ENCODE data around the gene DNAI1. TPM values are rescaled to one million over a fixed set of nuclear protein-coding genes. Genes with fewer than 3 reads are reported as not detected.
"Not testable (repeated sequence)": the region's sequence is repeated elsewhere in the genome, so short reads cannot be mapped to it uniquely, and the experiment has no call there.

DNAI1 gene
- total RNA-seq, 2 donors from 2014 or later: 2.5 to 4.1 TPM

GRCh38 chr9:34431667-34432066 is 26.9 kb upstream of the DNAI1 start:
- TF ChIP-seq CTCF (conservative IDR thresholded peaks at IDR 0.05): no peak
- Histone ChIP-seq H3K9ac (ENCODE audit: extremely low read depth, low read length, poor library complexity, severe bottlenecking) (no peak overlapping the region), H3K9me3 (ENCODE audit: control insufficient read depth, low read length) (no peaks in the 10 kb centered on the region), H3K27ac (ENCODE audit: low read depth, low read length) (no peak overlapping the region), H3K27me3 (ENCODE audit: control insufficient read depth, insufficient read depth, low read length, poor library complexity, severe bottlenecking) (no peaks in the 10 kb centered on the region), H3K4me3 (ENCODE audit: low read length) (no peak overlapping the region), H3K36me3 (ENCODE audit: control insufficient read depth, insufficient read depth, low read length) (no peaks in the 10 kb centered on the region), H3K4me1 (ENCODE audit: control insufficient read depth, insufficient read depth, low read length) (no peaks in the 10 kb centered on the region)
- WGBS, 2 experiments (ENCODE audit: insufficient coverage in 1 of 2, insufficient read length in 1 of 2): 80 to 96% methylated on average over 1 to 2 of the region's 2 CpGs
- no peak for DNase-seq
- Mint-ChIP-seq H3K9me3 (no peaks in the 10 kb centered on the region), H3K36me3 (ENCODE audit: low read depth) (no peaks in the 10 kb centered on the region), H3K4me1 (no peaks in the 10 kb centered on the region), H3K27ac (no peak overlapping the region), H3K4me3 (no peak overlapping the region), H3K27me3 (ENCODE audit: insufficient read depth) (no peaks in the 10 kb centered on the region)

- Histone ChIP-seq H3K4me1 (ENCODE audit: control insufficient read depth, insufficient read depth, low read length) (no peaks in the 10 kb centered on the region), H3K27ac (ENCODE audit: low read depth, low read length) (no peak overlapping the region), H3K4me3 (ENCODE audit: low read length) (no peak overlapping the region), H3K36me3 (ENCODE audit: control insufficient read depth, insufficient read depth, low read length) (peaks cover 5% of the 10 kb centered on the region), H3K27me3 (ENCODE audit: control insufficient read depth, insufficient read depth, low read length, poor library complexity, severe bottlenecking) (no peaks in the 10 kb centered on the region), H3K9me3 (ENCODE audit: control insufficient read depth, low read length) (no peaks in the 10 kb centered on the region), H3K9ac (ENCODE audit: extremely low read depth, low read length, poor library complexity, severe bottlenecking) (no peak overlapping the region)
- Mint-ChIP-seq H3K4me3 (no peak overlapping the region), H3K9me3 (peaks cover 2% of the 10 kb centered on the region), H3K4me1 (peaks cover 10% of the 10 kb centered on the region), H3K27me3 (ENCODE audit: insufficient read depth) (no peaks in the 10 kb centered on the region), H3K27ac (no peak overlapping the region), H3K36me3 (ENCODE audit: low read depth) (peaks cover 10% of the 10 kb centered on the region)
- TF ChIP-seq CTCF (conservative IDR thresholded peaks at IDR 0.05): peak; percentile 93
- peak; percentile 85 for DNase-seq
- WGBS, 2 experiments (ENCODE audit: insufficient coverage in 1 of 2, insufficient read length in 1 of 2): 50 to 82% methylated on average over 4 to 14 of the region's 14 CpGs
Observed at GRCh38 chr9:34437006-34437925, 21.3 kb upstream of the DNAI1 start.

- not testable (repeated sequence) for H3K4me3 Mint-ChIP-seq; H3K27ac ChIP-seq (ENCODE audit: low read depth, low read length); H3K36me3 ChIP-seq (ENCODE audit: control insufficient read depth, insufficient read depth, low read length); H3K9me3 ChIP-seq (ENCODE audit: control insufficient read depth, low read length); H3K27ac Mint-ChIP-seq; H3K27me3 ChIP-seq (ENCODE audit: control insufficient read depth, insufficient read depth, low read length, poor library complexity, severe bottlenecking); DNase-seq; H3K9ac ChIP-seq (ENCODE audit: extremely low read depth, low read length, poor library complexity, severe bottlenecking); H3K27me3 Mint-ChIP-seq (ENCODE audit: insufficient read depth); H3K4me3 ChIP-seq (ENCODE audit: low read length); H3K4me1 ChIP-seq (ENCODE audit: control insufficient read depth, insufficient read depth, low read length); H3K9me3 Mint-ChIP-seq
- 94 to 95% methylated on average over 12 to 28 of the region's 28 CpGs for WGBS, 2 experiments (ENCODE audit: insufficient coverage in 1 of 2, insufficient read length in 1 of 2)
- H3K36me3 Mint-ChIP-seq (ENCODE audit: low read depth): peaks cover 10% of the 10 kb centered on the region
- peaks cover 13% of the 10 kb centered on the region for H3K4me1 Mint-ChIP-seq
Observed at GRCh38 chr9:34437926-34438307, 20.7 kb upstream of the DNAI1 start.

GRCh38 chr9:34438465-34438864 is 20.1 kb upstream of the DNAI1 start:
- H3K4me3 Mint-ChIP-seq; H3K27ac ChIP-seq (ENCODE audit: low read depth, low read length); DNase-seq; H3K9me3 ChIP-seq (ENCODE audit: control insufficient read depth, low read length); H3K27ac Mint-ChIP-seq; H3K27me3 ChIP-seq (ENCODE audit: control insufficient read depth, insufficient read depth, low read length, poor library complexity, severe bottlenecking); H3K9me3 Mint-ChIP-seq; H3K36me3 ChIP-seq (ENCODE audit: control insufficient read depth, insufficient read depth, low read length); H3K27me3 Mint-ChIP-seq (ENCODE audit: insufficient read depth); H3K9ac ChIP-seq (ENCODE audit: extremely low read depth, low read length, poor library complexity, severe bottlenecking); H3K4me1 ChIP-seq (ENCODE audit: control insufficient read depth, insufficient read depth, low read length); H3K4me3 ChIP-seq (ENCODE audit: low read length): not testable (repeated sequence)
- H3K36me3 Mint-ChIP-seq (ENCODE audit: low read depth): peaks cover 10% of the 10 kb centered on the region
- H3K4me1 Mint-ChIP-seq: peaks cover 18% of the 10 kb centered on the region
- 93 to 94% methylated on average over 3 to 4 of the region's 4 CpGs for WGBS, 2 experiments (ENCODE audit: insufficient coverage in 1 of 2, insufficient read length in 1 of 2)

All from endodermal cell (in vitro differentiated cells).